ENCODE results near the gene TCEANC2.
"Not testable (repeated sequence)": the region's sequence is repeated elsewhere in the genome, so short reads cannot be mapped to it uniquely, and the experiment has no call there.

TCEANC2 gene

GRCh38 chr1:54052934-54053744 lies at the start of gene TCEANC2, which contains the start of gene TMEM59:
Gene TCEANC2 (plus strand): TSS chr1:54053608. CDS start chr1:54054423, 815 bp downstream.
Gene TMEM59 (minus strand): TSS chr1:54053204. CDS start chr1:54053188, 16 bp downstream.
- DNase-seq (ENCODE audit: low read depth): peak; percentile 99

DNA sequence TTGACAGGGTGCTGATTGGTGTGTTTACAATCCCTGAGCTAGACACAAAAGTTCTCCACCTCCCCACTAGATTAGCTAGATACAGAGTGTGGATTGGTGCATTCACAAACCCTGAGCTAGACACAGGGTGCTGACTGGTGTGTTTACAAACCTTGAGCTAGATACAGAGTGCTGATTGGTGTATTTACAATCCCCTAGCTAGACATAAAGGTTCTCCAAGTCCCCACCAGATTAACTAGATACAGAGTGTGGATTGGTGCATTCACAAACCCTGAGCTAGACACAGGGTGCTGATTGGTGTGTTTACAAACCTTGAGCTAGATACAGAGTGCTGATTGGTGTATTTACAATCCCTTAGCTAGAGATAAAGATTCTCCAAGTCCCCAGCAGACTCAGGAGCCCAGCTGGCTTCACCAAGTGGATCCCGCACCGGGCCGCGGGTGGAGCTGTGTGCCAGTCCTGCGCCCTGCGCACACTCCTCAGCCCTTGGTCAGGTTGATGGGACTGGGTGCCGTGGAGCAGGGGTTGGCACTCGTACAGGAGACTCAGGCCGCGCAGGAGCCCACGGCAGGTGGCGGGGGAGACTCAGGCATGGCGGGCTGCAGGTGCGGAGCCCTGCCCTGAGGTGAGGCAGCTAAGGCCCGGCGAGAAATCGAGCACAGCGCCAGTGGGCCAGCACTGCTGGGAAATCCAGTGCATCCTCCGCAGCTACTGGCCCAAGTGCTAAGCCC lies 49.5 kb upstream of the TCEANC2 start:
- DNase-seq (ENCODE audit: low read depth): not testable (repeated sequence)

DNA sequence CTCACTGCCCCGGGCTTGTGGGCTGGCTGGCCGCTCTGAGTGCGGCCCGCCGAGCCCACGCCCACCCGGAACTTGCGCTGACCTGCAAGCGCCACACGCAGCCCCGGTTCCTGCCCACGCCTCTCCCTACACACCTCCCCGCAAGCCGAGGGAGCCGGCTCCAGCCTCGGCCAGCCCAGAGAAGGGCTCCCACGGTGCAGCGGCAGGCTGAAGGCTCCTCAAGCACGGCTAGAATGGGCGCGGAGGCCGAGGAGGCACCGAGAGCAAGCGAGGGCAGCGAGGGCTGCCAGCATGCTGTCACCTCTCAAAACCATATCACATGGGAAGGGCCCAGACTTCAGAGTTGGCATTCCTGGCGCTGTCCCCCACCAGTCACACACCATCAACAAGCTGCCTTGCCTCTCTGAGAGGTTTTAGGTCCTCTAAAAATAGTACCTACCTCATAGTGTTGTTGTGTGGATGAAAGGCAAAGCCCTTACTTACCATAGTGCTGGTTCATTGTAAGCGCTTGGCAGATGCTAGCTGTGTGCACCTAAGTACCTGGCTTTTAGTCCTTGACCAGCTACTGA lies 48.8 kb upstream of the TCEANC2 start:
- DNase-seq (ENCODE audit: low read depth): no peak

DNA sequence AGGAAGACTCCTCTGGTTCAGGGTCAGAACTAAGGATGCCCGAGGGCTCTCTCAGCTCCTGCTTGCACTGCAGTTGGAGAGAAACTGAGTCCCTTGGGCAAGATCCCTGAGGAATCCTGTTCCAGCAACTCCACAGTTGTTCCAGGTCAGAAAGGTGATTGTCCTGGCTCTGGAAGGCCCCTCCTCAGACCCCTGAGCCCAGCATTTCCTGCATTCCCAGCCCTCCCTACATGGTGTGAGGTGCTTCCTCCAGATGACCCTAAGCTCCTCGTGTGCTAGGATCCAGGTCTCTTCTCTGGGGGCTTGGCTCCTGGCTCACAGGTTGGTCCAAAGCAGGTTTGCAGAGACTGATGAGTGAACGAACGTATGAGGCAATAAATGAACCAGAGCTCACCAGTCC lies 46.9 kb upstream of the TCEANC2 start:
- no peak for DNase-seq (ENCODE audit: low read depth)

DNA sequence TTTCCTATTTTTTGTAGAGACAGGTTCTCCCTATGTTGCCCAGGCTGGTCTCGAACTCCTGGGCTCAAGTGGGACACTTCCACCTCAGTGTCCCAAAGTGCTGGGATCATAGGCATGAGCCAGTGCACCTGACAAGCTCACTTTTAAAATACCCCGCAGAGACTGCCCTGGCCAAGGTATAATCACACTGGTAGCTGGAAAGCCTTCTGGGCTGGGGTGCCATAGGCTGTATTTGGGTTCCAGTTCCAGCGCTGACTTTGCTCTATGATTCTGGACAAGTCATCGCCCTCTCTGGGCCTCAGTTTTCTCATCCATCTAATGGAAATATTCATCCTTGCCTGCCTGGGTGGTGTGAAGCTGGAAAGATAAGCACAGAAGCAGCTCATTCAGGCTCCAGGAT lies 45.8 kb upstream of the TCEANC2 start:
- DNase-seq (ENCODE audit: low read depth): no peak

GRCh38 chr1:54008876-54009275 lies 44.5 kb upstream of the TCEANC2 start:
- no peak for DNase-seq (ENCODE audit: low read depth)

- DNase-seq (ENCODE audit: low read depth): no peak
These were observed 44.0 kb upstream of the TCEANC2 start for GRCh38 chr1:54009406-54009805.

DNA sequence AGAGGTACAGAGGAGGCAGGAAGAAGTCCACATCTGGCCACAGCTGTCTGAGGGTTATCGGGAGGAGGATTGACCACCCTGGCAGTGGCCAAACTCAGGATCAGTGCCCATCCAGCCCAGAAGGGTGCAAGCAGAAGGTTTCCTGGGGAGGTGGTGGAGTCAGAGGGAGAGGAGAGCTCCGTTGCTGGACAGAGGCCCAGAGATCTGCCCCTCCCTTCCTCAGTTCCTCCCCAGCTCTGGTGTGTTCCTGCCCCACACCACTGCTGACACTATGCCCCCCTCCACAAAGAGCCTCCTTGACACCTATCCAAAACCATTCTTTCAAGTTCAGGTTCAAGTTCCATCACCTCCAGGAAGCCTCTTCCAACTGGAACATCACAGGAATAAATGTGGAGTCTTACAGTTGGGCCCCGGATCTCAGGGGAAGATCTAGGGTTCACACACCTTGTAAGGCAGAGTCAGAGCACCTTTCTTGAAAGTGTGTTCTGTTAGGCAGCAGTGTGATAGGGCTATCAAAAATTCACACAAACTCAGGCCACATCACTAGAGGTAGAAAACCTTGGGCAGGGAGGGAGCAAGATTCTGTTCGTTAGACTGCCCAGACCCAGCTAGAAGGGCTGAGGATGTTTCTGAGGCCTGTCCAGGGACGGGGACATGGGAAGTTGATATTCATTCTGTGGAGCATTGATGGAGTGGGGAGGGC lies 42.8 kb upstream of the TCEANC2 start:
- no peak for DNase-seq (ENCODE audit: low read depth)

GRCh38 chr1:54011316-54012007 lies 41.9 kb upstream of the TCEANC2 start:
- no peak for DNase-seq (ENCODE audit: low read depth)

- no peak for DNase-seq (ENCODE audit: low read depth)
These were observed 41.4 kb upstream of the TCEANC2 start for GRCh38 chr1:54012008-54012325.

DNA sequence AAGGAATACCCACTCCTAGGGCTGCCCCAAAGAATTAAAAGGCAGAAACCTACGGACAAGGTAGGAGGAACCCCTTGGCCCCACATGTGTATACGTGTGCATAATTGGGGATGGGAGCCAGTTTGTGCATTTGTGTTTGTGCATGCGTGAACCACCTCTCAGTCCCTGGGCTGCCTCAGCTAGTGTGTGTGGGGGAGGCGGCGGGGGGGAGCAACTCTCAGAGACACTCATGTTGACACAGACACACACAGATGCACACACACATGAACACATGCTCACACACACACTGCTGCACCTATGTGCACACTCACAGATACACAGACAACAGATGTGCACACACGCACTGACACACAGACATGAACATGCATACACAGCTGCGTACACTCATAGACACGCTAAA lies 40.5 kb upstream of the TCEANC2 start:
- no peak for DNase-seq (ENCODE audit: low read depth)

DNA sequence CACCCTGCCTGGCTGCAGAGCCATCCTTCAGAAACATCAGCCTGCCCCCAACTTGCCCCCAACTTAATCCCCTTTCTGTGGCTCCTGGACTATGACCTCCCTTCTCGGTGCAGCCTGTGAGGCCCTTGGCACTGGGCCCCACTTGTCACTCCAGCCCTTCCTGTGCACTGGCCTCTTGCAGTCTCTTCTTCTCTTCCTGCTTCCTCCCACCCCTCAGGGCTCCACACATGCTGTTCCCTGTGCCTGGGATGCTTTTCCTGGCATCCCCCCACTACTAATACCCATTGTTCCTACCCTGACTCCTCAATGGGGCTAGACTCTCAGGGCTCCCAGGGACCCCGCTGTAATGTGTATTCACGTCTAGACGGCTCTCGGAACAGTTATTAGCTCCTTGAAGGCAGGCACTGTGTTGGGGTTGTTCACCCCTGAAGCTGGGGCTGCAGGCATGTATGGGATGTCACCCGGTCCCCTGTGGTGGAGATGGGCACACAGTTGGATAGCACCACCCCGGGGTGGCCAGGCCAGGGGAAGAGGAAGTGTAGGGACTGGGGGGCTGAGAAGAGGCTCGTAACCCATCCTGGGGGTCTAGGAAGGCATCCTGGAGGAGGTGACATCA lies 39.9 kb upstream of the TCEANC2 start:
- DNase-seq (ENCODE audit: low read depth): no peak

- no peak for DNase-seq (ENCODE audit: low read depth)
These were observed 39.3 kb upstream of the TCEANC2 start for GRCh38 chr1:54014009-54014629.

GRCh38 chr1:54016343-54017282 lies 36.8 kb upstream of the TCEANC2 start:
- peak; percentile 8 for DNase-seq (ENCODE audit: low read depth)

GRCh38 chr1:54017979-54018378 lies 35.4 kb upstream of the TCEANC2 start, which contains the start of gene LDLRAD1:
Gene LDLRAD1 (minus strand): TSS chr1:54018186. CDS start chr1:54018112, 74 bp downstream.
- no peak for DNase-seq (ENCODE audit: low read depth)

- no peak for DNase-seq (ENCODE audit: low read depth)
These were observed 34.8 kb upstream of the TCEANC2 start for GRCh38 chr1:54018635-54019034.

GRCh38 chr1:54019562-54020176 lies 33.7 kb upstream of the TCEANC2 start:
- not testable (repeated sequence) for DNase-seq (ENCODE audit: low read depth)

DNA sequence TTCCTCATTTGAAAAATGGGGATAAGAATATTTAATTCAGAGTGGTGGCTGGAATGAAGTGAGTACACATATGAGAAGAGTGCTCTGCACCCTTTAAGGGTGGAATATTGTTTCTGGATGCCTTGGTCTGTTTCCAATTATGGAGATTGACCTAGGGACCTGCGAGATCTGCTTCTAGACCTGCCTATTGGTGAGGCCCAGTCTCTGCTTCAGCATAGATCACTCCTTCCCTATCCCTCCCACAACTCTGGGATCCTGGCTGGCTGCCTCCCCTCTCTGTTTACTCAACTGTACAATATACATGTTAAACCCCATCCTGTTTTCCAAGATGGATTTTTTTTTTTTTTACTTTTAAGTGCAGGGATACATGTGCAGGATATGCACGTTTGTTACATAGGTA lies 29.1 kb upstream of the TCEANC2 start:
- no peak for DNase-seq (ENCODE audit: low read depth)

- not testable (repeated sequence) for DNase-seq (ENCODE audit: low read depth)
These were observed 28.6 kb upstream of the TCEANC2 start for GRCh38 chr1:54024811-54025210.
